ENCODE data around the gene STOM. TPM values are rescaled to one million over a fixed set of nuclear protein-coding genes. Genes with fewer than 3 reads are reported as not detected.

The STOM gene
- total and polyA plus RNA-seq, 2 of the 8 experiments (the other 6 are each of a cell fraction or from before 2014, with no cell fraction given) = 25.2 to 60.4 TPM

- TF ChIP-seq HDAC2 (IDR thresholded peaks at IDR 0.05; ENCODE audit: borderline replicate concordance in 1 of 2, low read depth in 2 of 2, low read length in 2 of 2) = no peak
- TF ChIP-seq CBX8 (IDR thresholded peaks at IDR 0.05; ENCODE audit: borderline replicate concordance, low read depth, low read length) = no peak
- no peak for TF ChIP-seq RNF2 (IDR thresholded peaks at IDR 0.05; ENCODE audit: borderline replicate concordance, low read depth, low read length, missing control alignments, poor library complexity, severe bottlenecking)
- TF ChIP-seq GTF2F1 (IDR thresholded peaks at IDR 0.05; ENCODE audit: borderline replicate concordance, low read depth, low read length) = no peak
- no peak for TF ChIP-seq NRF1 (IDR thresholded peaks at IDR 0.05; ENCODE audit: low read depth, low read length)
- TF ChIP-seq CHD7 (IDR thresholded peaks at IDR 0.05; ENCODE audit: insufficient replicate concordance, low read length) = no peak
- TF ChIP-seq USF2 (IDR thresholded peaks at IDR 0.05; ENCODE audit: low read length) = no peak
These were observed 15.9 kb downstream of the STOM start (continued) for GRCh38 chr9:121354141-121354540.
